AG10803 (cell line): ENCODE measurements around the gene KCNQ1.

ENCODE experiments used
- DNase-seq: peaks from one replicate; pipeline ENCODE4 v3.0.0; 2010; ENCODE audit warnings: low read depth
- H3K4me3 ChIP-seq: 2 replicates; pipeline ENCODE4 v1.5.1; 2011; ENCODE audit warnings: mild to moderate bottlenecking, low read length, control low read depth
- CTCF ChIP-seq: conservative IDR thresholded peaks from 2 replicates; pipeline ENCODE4 v1.5.1; 2011; ENCODE audit warnings: mild to moderate bottlenecking, low read length, control low read depth, inconsistent platforms

The KCNQ1 gene

GRCh38 chr11:2582351-2582945 is 137.6 kb downstream of the KCNQ1 start:
- no peak for TF ChIP-seq CTCF
- DNase-seq, result no peak
- H3K4me3 ChIP-seq, result no peak overlapping the region

GRCh38 chr11:2582946-2583604 is 138.3 kb downstream of the KCNQ1 start:
- no peak for DNase-seq
- no peak for TF ChIP-seq CTCF
- H3K4me3 ChIP-seq, result no peak overlapping the region

GRCh38 chr11:2583605-2583958 is 138.8 kb downstream of the KCNQ1 start:
- no peak overlapping the region for H3K4me3 ChIP-seq
- no peak for TF ChIP-seq CTCF

GRCh38 chr11:2584434-2584811 is 139.6 kb downstream of the KCNQ1 start:
- no peak for DNase-seq
- H3K4me3 ChIP-seq, result no peak overlapping the region
- no peak for TF ChIP-seq CTCF

More at GRCh38 chr11:2583605-2583958, 138.8 kb downstream of the KCNQ1 start:
- DNase-seq, result no peak

- no peak for TF ChIP-seq CTCF
- H3K4me3 ChIP-seq, result no peak overlapping the region
- DNase-seq, result no peak
Observed at GRCh38 chr11:2584812-2585565, 140.2 kb downstream of the KCNQ1 start.

- TF ChIP-seq CTCF, result no peak
- no peak overlapping the region for H3K4me3 ChIP-seq
- DNase-seq, result no peak
Observed at GRCh38 chr11:2585566-2586086, 140.8 kb downstream of the KCNQ1 start.
